Measurements from ENCODE around the gene DEGS1.

GRCh38 chr1:224149709-224150108 is 33.3 kb upstream of the DEGS1 start:
- TF ChIP-seq CTCF (IDR thresholded peaks at IDR 0.05): no peak
- no peak for TF ChIP-seq POLR2A (IDR thresholded peaks at IDR 0.05)
